A673 (cell line): ENCODE results near the gene MAML3. TPM values are rescaled to one million over a fixed set of nuclear protein-coding genes. Genes with fewer than 3 reads are reported as not detected.

ENCODE experiments used
- BruUV-seq: library from RNA; stranded (reverse); fragments of 400-500 nt; replicated peaks from 2 replicates; lab custom pipeline; 2021; lab: Mats Ljungman, UMichigan
- CTCF ChIA-PET: fragments of 300-600 bp; sonication (Branson Sonifier 250); formaldehyde crosslinking; loops from one replicate; lab custom pipeline; 2022; ENCODE audit warnings: antibody characterized with exemption; lab: Charles Lee
- POLR2A ChIA-PET: fragments of 300-600 bp; sonication (Branson Sonifier 250); formaldehyde crosslinking; loops from one replicate; lab custom pipeline; 2022; ENCODE audit warnings: antibody characterized with exemption; ENCODE audit not compliant: low non-redundant PET; lab: Charles Lee
- DNase-seq: peaks from one replicate; pipeline ENCODE4 v3.0.0-alpha.2; 2015; ENCODE audit warnings: low spot score
- H3K27ac ChIP-seq: fragments of 200-600 bp; sonication (generic); 2 replicates; pipeline ENCODE4 v1.5.1; 2016; ENCODE audit warnings: mixed run types, low read depth, mild to moderate bottlenecking, mixed read lengths, antibody characterized with exemption, low read length; ENCODE audit not compliant: poor library complexity, severe bottlenecking
- H3K27me3 ChIP-seq: fragments of 200-600 bp; sonication (generic); replicated peaks from 2 replicates; pipeline ENCODE4 v1.6.1; 2017; ENCODE audit warnings: mixed run types, low read depth, mild to moderate bottlenecking, mixed read lengths, antibody characterized with exemption, low read length; ENCODE audit not compliant: insufficient read depth, poor library complexity
- H3K36me3 ChIP-seq: fragments of 200-600 bp; sonication (generic); 2 replicates; pipeline ENCODE4 v1.6.1; 2016; ENCODE audit warnings: mixed run types, mild to moderate bottlenecking, mixed read lengths, antibody characterized with exemption, low read length; ENCODE audit not compliant: insufficient read depth, poor library complexity, severe bottlenecking
- H3K4me1 ChIP-seq: fragments of 200-600 bp; sonication (generic); 2 replicates; pipeline ENCODE4 v1.6.1; 2017; ENCODE audit warnings: mixed run types, mild to moderate bottlenecking, mixed read lengths, antibody characterized with exemption, low read length; ENCODE audit not compliant: insufficient read depth, poor library complexity, severe bottlenecking
- H3K4me3 ChIP-seq: fragments of 200-600 bp; sonication (generic); 2 replicates; pipeline ENCODE4 v1.5.1; 2016; ENCODE audit warnings: low read depth, mixed run types, mild to moderate bottlenecking, mixed read lengths, low read length; ENCODE audit not compliant: poor library complexity, severe bottlenecking
- H3K9me3 ChIP-seq: fragments of 200-600 bp; sonication (generic); 2 replicates; pipeline ENCODE4 v1.6.1; 2016; ENCODE audit warnings: mixed run types, low read depth, mild to moderate bottlenecking, mixed read lengths, antibody characterized with exemption, low read length; ENCODE audit not compliant: poor library complexity, severe bottlenecking
- EZH2 ChIP-seq: fragments of 200-600 bp; sonication (generic); IDR thresholded peaks from 2 replicates; pipeline ENCODE4 v1.6.1; 2017; ENCODE audit warnings: borderline replicate concordance, low read depth, mild to moderate bottlenecking, mixed read lengths, antibody characterized with exemption, low read length; ENCODE audit not compliant: poor library complexity, severe bottlenecking
- intact Hi-C: fragments of 100-400 bp; cut with micrococcal nuclease; formaldehyde crosslinking; loops from one replicate; pipeline ENCODE4 v1.10.0; 2022; ENCODE audit not compliant: unreplicated experiment
- total RNA-seq: library from RNA; stranded (reverse); gene quantifications from 2 replicates; pipeline ENCODE4 v1.2.3, GENCODE V29; 2021
- TF ChIP-seq, protein P1 (sequence below): fragments of 300-800, 200-600 bp; sonication (generic); conservative IDR thresholded peaks from 2 replicates; pipeline ENCODE4 v1.5.1; 2017; ENCODE audit warnings: low read depth, mild to moderate bottlenecking, antibody characterized with exemption, low read length, moderate library complexity, mixed read lengths

The MAML3 gene
- total RNA-seq, 1 experiment from 2014 or later = 3.7 TPM

DNA sequence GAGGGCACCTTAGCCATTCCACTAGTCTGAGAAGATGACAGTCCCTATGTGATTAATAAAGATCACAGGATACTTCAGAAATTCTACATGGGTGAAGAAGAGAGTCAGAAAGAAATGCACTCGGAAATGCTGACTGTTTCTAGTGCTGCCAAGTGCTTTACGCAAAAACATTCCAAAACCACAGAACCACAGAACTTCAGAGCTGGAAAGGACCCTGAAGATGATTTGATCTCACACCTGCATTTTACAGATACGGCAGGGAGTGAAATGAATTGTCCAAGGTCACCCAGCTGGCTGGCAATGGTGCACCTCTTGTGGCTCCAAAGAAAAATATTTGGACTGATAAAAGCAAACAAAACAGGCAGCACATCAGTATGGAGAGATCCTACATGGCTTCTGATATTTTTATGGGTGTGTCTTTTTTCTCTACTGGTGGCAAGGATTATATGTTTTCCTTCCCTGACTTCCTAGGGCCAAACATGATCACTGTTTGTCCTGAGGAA lies 115.9 kb downstream of the MAML3 start:
- ChIA-PET CTCF (no interaction called here), POLR2A (no interaction called here)
- no peak for DNase-seq
- H3K4me1 ChIP-seq = no peaks in the 10 kb centered on the region
- TF ChIP-seq, protein P1, sequence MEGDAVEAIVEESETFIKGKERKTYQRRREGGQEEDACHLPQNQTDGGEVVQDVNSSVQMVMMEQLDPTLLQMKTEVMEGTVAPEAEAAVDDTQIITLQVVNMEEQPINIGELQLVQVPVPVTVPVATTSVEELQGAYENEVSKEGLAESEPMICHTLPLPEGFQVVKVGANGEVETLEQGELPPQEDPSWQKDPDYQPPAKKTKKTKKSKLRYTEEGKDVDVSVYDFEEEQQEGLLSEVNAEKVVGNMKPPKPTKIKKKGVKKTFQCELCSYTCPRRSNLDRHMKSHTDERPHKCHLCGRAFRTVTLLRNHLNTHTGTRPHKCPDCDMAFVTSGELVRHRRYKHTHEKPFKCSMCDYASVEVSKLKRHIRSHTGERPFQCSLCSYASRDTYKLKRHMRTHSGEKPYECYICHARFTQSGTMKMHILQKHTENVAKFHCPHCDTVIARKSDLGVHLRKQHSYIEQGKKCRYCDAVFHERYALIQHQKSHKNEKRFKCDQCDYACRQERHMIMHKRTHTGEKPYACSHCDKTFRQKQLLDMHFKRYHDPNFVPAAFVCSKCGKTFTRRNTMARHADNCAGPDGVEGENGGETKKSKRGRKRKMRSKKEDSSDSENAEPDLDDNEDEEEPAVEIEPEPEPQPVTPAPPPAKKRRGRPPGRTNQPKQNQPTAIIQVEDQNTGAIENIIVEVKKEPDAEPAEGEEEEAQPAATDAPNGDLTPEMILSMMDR = no peak
- TF ChIP-seq EZH2 = no peak
- no peaks in the 10 kb centered on the region for H3K36me3 ChIP-seq
- no peaks in the 10 kb centered on the region for H3K27me3 ChIP-seq
- H3K27ac ChIP-seq = no peak overlapping the region
- intact Hi-C loops = no loop called here
- no peak overlapping the region for H3K4me3 ChIP-seq
- H3K9me3 ChIP-seq = no peaks in the 10 kb centered on the region
- no TSS peak for BruUV-seq

DNA sequence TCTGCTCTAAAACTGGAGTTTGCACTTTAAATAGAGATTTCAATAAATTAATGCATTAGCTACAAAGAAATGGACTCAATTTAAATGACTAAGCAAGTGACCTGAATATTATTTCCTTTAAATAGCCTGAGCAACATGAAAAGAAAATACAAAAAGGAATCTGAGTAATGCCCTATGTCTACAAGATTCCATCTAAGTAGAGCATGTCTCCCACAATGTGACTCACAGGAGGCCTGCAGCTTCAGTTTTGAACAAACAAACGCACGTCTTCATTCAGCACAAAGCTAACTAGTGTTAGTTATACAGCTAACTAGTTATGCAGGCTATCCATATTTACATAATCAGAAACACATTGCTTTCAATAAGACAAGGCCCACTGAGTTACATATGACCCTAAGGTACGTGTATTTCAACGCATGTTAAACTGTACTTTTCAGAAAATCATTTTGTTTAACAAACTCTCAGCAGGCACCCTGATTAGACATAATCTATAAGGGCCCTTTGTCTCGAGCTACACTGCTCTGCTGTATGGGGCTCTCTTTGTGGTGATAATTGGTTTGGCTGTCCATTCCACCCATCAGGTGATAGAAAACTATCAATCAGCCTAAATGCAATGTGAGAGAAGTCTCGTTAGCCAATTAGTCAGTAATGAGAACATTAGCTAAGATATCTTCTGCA lies 116.5 kb downstream of the MAML3 start:
- POLR2A ChIA-PET = no interaction called here
- CTCF ChIA-PET = no interaction called here
- intact Hi-C loops = no loop called here
- Histone ChIP-seq H3K4me1 (no peaks in the 10 kb centered on the region), H3K9me3 (no peaks in the 10 kb centered on the region), H3K36me3 (no peaks in the 10 kb centered on the region), H3K4me3 (no peak overlapping the region), H3K27me3 (no peaks in the 10 kb centered on the region), H3K27ac (no peak overlapping the region)
- BruUV-seq = no TSS peak
- TF ChIP-seq, protein P1 = no peak
- TF ChIP-seq EZH2 = no peak
- no peak for DNase-seq

DNA sequence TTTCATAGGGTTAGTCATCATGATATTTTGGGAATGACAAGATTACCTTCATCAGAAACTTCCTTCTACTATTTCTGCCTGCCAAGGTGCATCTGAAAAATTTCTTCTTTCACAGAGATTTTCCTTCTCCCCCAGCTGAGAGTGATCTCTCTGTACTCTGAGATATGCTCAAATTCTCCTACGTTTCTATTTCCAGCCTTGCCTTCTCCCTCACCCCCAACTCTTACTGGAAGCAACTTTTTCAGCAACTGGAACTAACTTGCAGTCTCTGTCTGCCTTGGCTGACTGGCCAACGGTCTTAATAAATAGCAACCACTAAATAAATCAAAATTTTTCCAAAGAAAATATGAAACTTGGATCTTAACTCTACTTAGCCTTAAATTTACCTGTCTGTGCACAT lies 122.3 kb downstream of the MAML3 start:
- POLR2A ChIA-PET = no interaction called here
- intact Hi-C loops = no loop called here
- CTCF ChIA-PET = no interaction called here
- Histone ChIP-seq H3K4me3 (no peak overlapping the region), H3K27ac (no peak overlapping the region), H3K4me1 (no peaks in the 10 kb centered on the region), H3K9me3 (no peaks in the 10 kb centered on the region), H3K36me3 (no peaks in the 10 kb centered on the region), H3K27me3 (no peaks in the 10 kb centered on the region)
- BruUV-seq = no TSS peak
- TF ChIP-seq, protein P1 = no peak
- no peak for TF ChIP-seq EZH2
- no peak for DNase-seq
